GM23338 (cell line): ENCODE data around the gene BTRC.

Experiments
- CREB1 ChIP-seq: fragments of 250-450 bp; sonication (Bioruptor Pico); IDR thresholded peaks from 2 replicates; pipeline ENCODE4 v1.5.0; 2020; ENCODE audit warnings: low read depth, mild to moderate bottlenecking, moderate library complexity
- CTCF ChIP-seq, 2 experiments: fragments of 200-600 bp in 1 of 2; sonication (generic) in 1 of 2; conservative IDR thresholded peaks; 2 replicates each; pipeline versions ENCODE4 v1.5.1 to v1.6.1; 2016 to 2017; ENCODE audit warnings: antibody characterized with exemption in 2 of 2, low read depth in 2 of 2, mild to moderate bottlenecking in 2 of 2, moderate library complexity in 1 of 2
- ETS1 ChIP-seq: IDR thresholded peaks from 2 replicates; pipeline ENCODE4 v1.6.1; 2016; ENCODE audit warnings: antibody characterized with exemption
- EZH2 ChIP-seq: fragments of 200-600 bp; sonication (generic); IDR thresholded peaks from one replicate; pipeline ENCODE4 v1.8.0; 2017; ENCODE audit warnings: antibody characterized with exemption, mild to moderate bottlenecking, low read depth; ENCODE audit not compliant: unreplicated experiment
- EZH2phosphoT487 ChIP-seq: fragments of 200-600 bp; sonication (generic); IDR thresholded peaks from one replicate; pipeline ENCODE4 v1.8.1; 2018; ENCODE audit warnings: antibody characterized with exemption; ENCODE audit not compliant: unreplicated experiment
- POLR2AphosphoS5 ChIP-seq: IDR thresholded peaks from 2 replicates; pipeline ENCODE4 v1.6.1; 2016; ENCODE audit warnings: antibody characterized with exemption, low read depth
- REST ChIP-seq: IDR thresholded peaks from one replicate; pipeline ENCODE4 v1.6.1; 2018; ENCODE audit warnings: antibody characterized with exemption; ENCODE audit not compliant: unreplicated experiment
- STAT1 ChIP-seq: IDR thresholded peaks from one replicate; pipeline ENCODE4 v1.6.1; 2016; ENCODE audit warnings: antibody characterized with exemption; ENCODE audit not compliant: unreplicated experiment
- ZNF331 ChIP-seq: fragments of 250-450 bp; sonication (Bioruptor Pico); IDR thresholded peaks from 2 replicates; pipeline ENCODE4 v1.5.0; 2020; ENCODE audit warnings: low read depth, mild to moderate bottlenecking, moderate library complexity

GRCh38 chr10:101597091-101597900, 243.3 kb downstream of the BTRC start:
- TF ChIP-seq EZH2 (no peak), REST (no peak), CTCF (conservative IDR thresholded peaks at IDR 0.05; ENCODE audit: low read depth in 2 of 2) (no peak), EZH2phosphoT487 (no peak), ZNF331 (no peak), POLR2AphosphoS5 (no peak), CREB1 (CRISPR knock-in tag) (no peak), STAT1 (no peak), ETS1 (no peak)
